ENCODE data around the gene PCDHB13.
"Not testable (repeated sequence)": the region's sequence is repeated elsewhere in the genome, so short reads cannot be mapped to it uniquely, and the experiment has no call there.

PCDHB13 gene

GRCh38 chr5:141189131-141189530 is 24.6 kb upstream of the PCDHB13 start:
- H3K27me3 ChIP-seq (ENCODE audit: insufficient read depth, low read length); H2AFZ ChIP-seq (ENCODE audit: low read depth, low read length); H3K36me3 ChIP-seq (ENCODE audit: insufficient read depth, low read length); H3K4me1 ChIP-seq (ENCODE audit: insufficient read depth, low read length); H3K4me3 ChIP-seq (ENCODE audit: low read length): not testable (repeated sequence)
- peaks cover 18% of the 10 kb centered on the region for H3K9me3 ChIP-seq (ENCODE audit: low read length)

DNA sequence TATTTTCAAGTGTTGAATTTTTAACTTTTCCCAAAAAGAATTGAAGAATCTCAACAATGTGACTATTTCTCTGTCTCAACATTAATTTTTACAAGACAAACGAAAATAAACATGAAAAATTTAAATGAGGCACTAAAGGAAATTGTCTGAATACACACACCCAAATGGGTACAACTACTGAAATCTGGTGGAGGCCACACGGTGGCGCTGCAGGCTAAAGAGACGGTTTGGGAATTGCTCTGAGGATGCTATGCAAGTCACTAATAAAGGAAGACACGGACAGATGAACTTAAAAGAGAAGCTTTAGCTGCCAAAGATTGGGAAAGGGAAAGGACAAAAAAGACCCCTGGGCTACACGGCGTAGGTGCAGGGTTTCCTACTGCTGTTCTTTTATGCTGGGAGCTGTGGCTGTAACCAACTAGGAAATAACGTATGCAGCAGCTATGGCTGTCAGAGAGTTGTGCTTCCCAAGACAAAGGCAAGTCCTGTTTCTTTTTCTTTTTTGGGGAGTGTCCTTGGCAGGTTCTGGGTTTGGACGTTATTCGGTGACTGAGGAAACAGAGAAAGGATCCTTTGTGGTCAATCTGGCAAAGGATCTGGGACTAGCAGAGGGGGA is 21.5 kb upstream of the PCDHB13 start, which contains the start of gene PCDHB10:
PCDHB10 (plus strand) TSS at position 244 of the 616 bp plus-strand sequence; CDS start at position 444, 200 bp downstream.
- Histone ChIP-seq H3K27me3 (ENCODE audit: insufficient read depth, low read length) (no peaks in the 10 kb centered on the region), H3K36me3 (ENCODE audit: insufficient read depth, low read length) (no peaks in the 10 kb centered on the region), H3K4me1 (ENCODE audit: insufficient read depth, low read length) (no peaks in the 10 kb centered on the region), H2AFZ (ENCODE audit: low read depth, low read length) (peak within 1 kb of the TSS; percentile 5), H3K4me3 (ENCODE audit: low read length) (peak within 1 kb of the TSS; percentile 44), H3K9me3 (ENCODE audit: low read length) (peaks cover 13% of the 10 kb centered on the region)

DNA sequence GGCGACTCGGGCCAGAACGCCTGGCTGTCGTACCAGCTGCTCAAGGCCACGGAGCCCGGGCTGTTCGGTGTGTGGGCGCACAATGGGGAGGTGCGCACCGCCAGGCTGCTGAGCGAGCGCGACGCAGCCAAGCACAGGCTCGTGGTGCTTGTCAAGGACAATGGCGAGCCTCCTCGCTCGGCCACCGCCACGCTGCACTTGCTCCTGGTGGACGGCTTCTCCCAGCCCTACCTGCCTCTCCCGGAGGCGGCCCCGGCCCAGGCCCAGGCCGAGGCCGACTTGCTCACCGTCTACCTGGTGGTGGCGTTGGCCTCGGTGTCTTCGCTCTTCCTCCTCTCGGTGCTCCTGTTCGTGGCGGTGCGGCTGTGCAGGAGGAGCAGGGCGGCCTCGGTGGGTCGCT is 19.4 kb upstream of the PCDHB13 start:
- not testable (repeated sequence) for H3K4me1 ChIP-seq (ENCODE audit: insufficient read depth, low read length); H3K4me3 ChIP-seq (ENCODE audit: low read length); H3K27me3 ChIP-seq (ENCODE audit: insufficient read depth, low read length); H2AFZ ChIP-seq (ENCODE audit: low read depth, low read length); H3K36me3 ChIP-seq (ENCODE audit: insufficient read depth, low read length)
- H3K9me3 ChIP-seq (ENCODE audit: low read length) = peaks cover 20% of the 10 kb centered on the region

DNA sequence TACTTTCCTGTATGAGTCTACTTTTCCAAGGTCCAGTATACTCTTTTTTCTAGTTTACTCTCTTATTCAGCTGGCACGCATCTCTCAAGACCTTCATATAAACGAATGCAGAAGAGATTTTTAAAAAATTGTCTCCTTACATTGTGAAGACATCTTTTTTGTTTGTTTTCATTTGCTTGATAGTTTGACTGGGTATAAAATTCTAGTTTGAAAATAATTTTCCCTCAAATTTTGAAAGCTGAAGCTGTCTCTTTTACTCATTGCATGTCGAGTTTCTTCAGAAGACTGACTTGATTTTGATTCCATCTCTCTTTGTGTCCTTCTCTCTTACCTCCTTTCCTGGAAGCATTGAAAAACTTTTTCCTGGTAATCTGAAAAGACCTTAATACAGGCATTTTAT is 17.4 kb upstream of the PCDHB13 start:
- no peaks in the 10 kb centered on the region for H3K27me3 ChIP-seq (ENCODE audit: insufficient read depth, low read length)
- no peak overlapping the region for H2AFZ ChIP-seq (ENCODE audit: low read depth, low read length)
- no peaks in the 10 kb centered on the region for H3K4me1 ChIP-seq (ENCODE audit: insufficient read depth, low read length)
- H3K9me3 ChIP-seq (ENCODE audit: low read length) = peaks cover 34% of the 10 kb centered on the region
- peaks cover 3% of the 10 kb centered on the region for H3K36me3 ChIP-seq (ENCODE audit: insufficient read depth, low read length)
- no peak overlapping the region for H3K4me3 ChIP-seq (ENCODE audit: low read length)

- Histone ChIP-seq H3K4me1 (ENCODE audit: insufficient read depth, low read length) (no peaks in the 10 kb centered on the region), H3K4me3 (ENCODE audit: low read length) (peak within 1 kb of the TSS; percentile 39)
Measured at GRCh38 chr5:141199359-141200235, 14.1 kb upstream of the PCDHB13 start, which contains the start of gene PCDHB11. TSS of gene PCDHB11 (plus strand) at chr5:141199627. CDS start at chr5:141199775, 148 bp downstream.

DNA sequence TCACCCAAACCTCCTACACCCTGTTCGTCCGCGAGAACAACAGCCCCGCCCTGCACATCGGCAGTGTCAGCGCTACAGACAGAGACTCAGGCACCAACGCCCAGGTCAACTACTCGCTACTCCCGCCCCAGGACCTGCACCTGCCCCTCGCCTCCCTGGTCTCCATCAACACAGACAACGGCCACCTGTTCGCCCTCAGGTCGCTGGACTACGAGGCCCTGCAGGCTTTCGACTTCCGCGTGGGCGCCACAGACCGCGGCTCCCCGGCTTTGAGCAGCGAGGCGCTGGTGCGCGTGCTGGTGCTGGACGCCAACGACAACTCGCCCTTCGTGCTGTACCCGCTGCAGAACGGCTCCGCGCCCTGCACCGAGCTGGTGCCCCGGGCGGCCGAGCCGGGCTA is 12.6 kb upstream of the PCDHB13 start:
- peaks cover 34% of the 10 kb centered on the region for H3K9me3 ChIP-seq (ENCODE audit: low read length)
- not testable (repeated sequence) for H3K4me3 ChIP-seq (ENCODE audit: low read length); H3K36me3 ChIP-seq (ENCODE audit: insufficient read depth, low read length); H3K4me1 ChIP-seq (ENCODE audit: insufficient read depth, low read length); H2AFZ ChIP-seq (ENCODE audit: low read depth, low read length); H3K27me3 ChIP-seq (ENCODE audit: insufficient read depth, low read length)

More at GRCh38 chr5:141199359-141200235, 14.1 kb upstream of the PCDHB13 start, which contains the start of gene PCDHB11:
- peak within 1 kb of the TSS; percentile 3 for H2AFZ ChIP-seq (ENCODE audit: low read depth, low read length)
- H3K27me3 ChIP-seq (ENCODE audit: insufficient read depth, low read length) = no peaks in the 10 kb centered on the region
- H3K9me3 ChIP-seq (ENCODE audit: low read length) = peaks cover 34% of the 10 kb centered on the region
- H3K36me3 ChIP-seq (ENCODE audit: insufficient read depth, low read length) = peaks cover 3% of the 10 kb centered on the region

- H3K4me1 ChIP-seq (ENCODE audit: insufficient read depth, low read length) = not testable (repeated sequence)
- peaks cover 35% of the 10 kb centered on the region for H3K9me3 ChIP-seq (ENCODE audit: low read length)
Measured at GRCh38 chr5:141201646-141202045, 12.1 kb upstream of the PCDHB13 start.

DNA sequence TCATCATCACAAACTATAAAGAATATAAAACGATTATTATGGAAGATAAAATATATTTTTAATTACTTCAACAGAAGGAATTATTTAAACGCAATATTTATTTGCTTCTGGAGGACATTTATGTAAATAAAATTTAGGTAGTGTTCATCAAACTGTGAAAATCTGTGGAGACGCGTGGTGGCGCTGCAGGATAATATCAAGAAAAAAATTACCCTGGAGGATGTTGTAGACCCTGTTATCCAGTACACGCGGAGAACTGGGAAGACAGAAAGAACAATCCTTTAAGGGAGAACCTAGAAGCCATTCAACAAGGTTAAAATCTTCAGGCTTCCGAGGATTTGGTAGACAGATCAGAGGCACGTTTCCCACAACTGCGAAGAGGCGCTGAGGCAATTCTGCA is 5.2 kb upstream of the PCDHB13 start, which contains the start of gene PCDHB12:
PCDHB12 (plus strand) TSS at position 242 of the 400 bp plus-strand sequence. CDS start 189 bp downstream, outside the sequence.
- Histone ChIP-seq H3K27me3 (ENCODE audit: insufficient read depth, low read length) (no peaks in the 10 kb centered on the region), H3K9me3 (ENCODE audit: low read length) (peaks cover 22% of the 10 kb centered on the region), H3K4me3 (ENCODE audit: low read length) (no peak within 1 kb of the TSS), H3K4me1 (ENCODE audit: insufficient read depth, low read length) (no peaks in the 10 kb centered on the region), H2AFZ (ENCODE audit: low read depth, low read length) (no peak within 1 kb of the TSS), H3K36me3 (ENCODE audit: insufficient read depth, low read length) (peaks cover 5% of the 10 kb centered on the region)

More at GRCh38 chr5:141201646-141202045, 12.1 kb upstream of the PCDHB13 start:
- H3K4me3 ChIP-seq (ENCODE audit: low read length); H2AFZ ChIP-seq (ENCODE audit: low read depth, low read length); H3K27me3 ChIP-seq (ENCODE audit: insufficient read depth, low read length); H3K36me3 ChIP-seq (ENCODE audit: insufficient read depth, low read length): not testable (repeated sequence)

GRCh38 chr5:141210281-141210680 is 3.4 kb upstream of the PCDHB13 start:
- H3K36me3 ChIP-seq (ENCODE audit: insufficient read depth, low read length); H2AFZ ChIP-seq (ENCODE audit: low read depth, low read length); H3K4me1 ChIP-seq (ENCODE audit: insufficient read depth, low read length); H3K27me3 ChIP-seq (ENCODE audit: insufficient read depth, low read length); H3K4me3 ChIP-seq (ENCODE audit: low read length): not testable (repeated sequence)
- peaks cover 25% of the 10 kb centered on the region for H3K9me3 ChIP-seq (ENCODE audit: low read length)

GRCh38 chr5:141210849-141211248 is 2.9 kb upstream of the PCDHB13 start:
- H3K36me3 ChIP-seq (ENCODE audit: insufficient read depth, low read length); H3K4me1 ChIP-seq (ENCODE audit: insufficient read depth, low read length); H3K4me3 ChIP-seq (ENCODE audit: low read length); H3K27me3 ChIP-seq (ENCODE audit: insufficient read depth, low read length); H2AFZ ChIP-seq (ENCODE audit: low read depth, low read length): not testable (repeated sequence)
- H3K9me3 ChIP-seq (ENCODE audit: low read length) = peaks cover 25% of the 10 kb centered on the region

DNA sequence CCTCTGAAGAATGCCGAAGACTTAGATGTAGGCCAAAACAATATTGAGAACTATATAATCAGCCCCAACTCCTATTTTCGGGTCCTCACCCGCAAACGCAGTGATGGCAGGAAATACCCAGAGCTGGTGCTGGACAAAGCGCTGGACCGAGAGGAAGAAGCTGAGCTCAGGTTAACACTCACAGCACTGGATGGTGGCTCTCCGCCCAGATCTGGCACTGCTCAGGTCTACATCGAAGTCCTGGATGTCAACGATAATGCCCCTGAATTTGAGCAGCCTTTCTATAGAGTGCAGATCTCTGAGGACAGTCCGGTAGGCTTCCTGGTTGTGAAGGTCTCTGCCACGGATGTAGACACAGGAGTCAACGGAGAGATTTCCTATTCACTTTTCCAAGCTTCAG is 864 bp downstream of the PCDHB13 start:
- H3K27me3 ChIP-seq (ENCODE audit: insufficient read depth, low read length); H3K36me3 ChIP-seq (ENCODE audit: insufficient read depth, low read length); H3K4me1 ChIP-seq (ENCODE audit: insufficient read depth, low read length); H3K4me3 ChIP-seq (ENCODE audit: low read length); H2AFZ ChIP-seq (ENCODE audit: low read depth, low read length): not testable (repeated sequence)
- H3K9me3 ChIP-seq (ENCODE audit: low read length) = peaks cover 14% of the 10 kb centered on the region

GRCh38 chr5:141215504-141215903 is 1.8 kb downstream of the PCDHB13 start:
- H3K36me3 ChIP-seq (ENCODE audit: insufficient read depth, low read length); H3K27me3 ChIP-seq (ENCODE audit: insufficient read depth, low read length); H2AFZ ChIP-seq (ENCODE audit: low read depth, low read length); H3K4me1 ChIP-seq (ENCODE audit: insufficient read depth, low read length); H3K4me3 ChIP-seq (ENCODE audit: low read length): not testable (repeated sequence)
- H3K9me3 ChIP-seq (ENCODE audit: low read length) = peaks cover 10% of the 10 kb centered on the region

DNA sequence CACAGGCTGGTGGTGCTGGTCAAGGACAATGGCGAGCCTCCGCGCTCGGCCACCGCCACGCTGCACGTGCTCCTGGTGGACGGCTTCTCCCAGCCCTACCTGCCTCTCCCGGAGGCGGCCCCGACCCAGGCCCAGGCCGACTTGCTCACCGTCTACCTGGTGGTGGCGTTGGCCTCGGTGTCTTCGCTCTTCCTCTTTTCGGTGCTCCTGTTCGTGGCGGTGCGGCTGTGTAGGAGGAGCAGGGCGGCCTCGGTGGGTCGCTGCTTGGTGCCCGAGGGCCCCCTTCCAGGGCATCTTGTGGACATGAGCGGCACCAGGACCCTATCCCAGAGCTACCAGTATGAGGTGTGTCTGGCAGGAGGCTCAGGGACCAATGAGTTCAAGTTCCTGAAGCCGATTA is 2.3 kb downstream of the PCDHB13 start:
- not testable (repeated sequence) for H2AFZ ChIP-seq (ENCODE audit: low read depth, low read length); H3K9me3 ChIP-seq (ENCODE audit: low read length); H3K27me3 ChIP-seq (ENCODE audit: insufficient read depth, low read length); H3K4me3 ChIP-seq (ENCODE audit: low read length); H3K36me3 ChIP-seq (ENCODE audit: insufficient read depth, low read length); H3K4me1 ChIP-seq (ENCODE audit: insufficient read depth, low read length)
